Cerebellar cortex (tissue), 1 donor: ENCODE measurements around the gene ZSCAN26.
"Not testable (repeated sequence)": the region's sequence is repeated elsewhere in the genome, so short reads cannot be mapped to it uniquely, and the experiment has no call there.

Source experiments
- DNase-seq: peaks from one replicate; pipeline ENCODE4 v3.0.0-alpha.2; 2015; ENCODE audit warnings: low spot score

ZSCAN26 gene

DNA sequence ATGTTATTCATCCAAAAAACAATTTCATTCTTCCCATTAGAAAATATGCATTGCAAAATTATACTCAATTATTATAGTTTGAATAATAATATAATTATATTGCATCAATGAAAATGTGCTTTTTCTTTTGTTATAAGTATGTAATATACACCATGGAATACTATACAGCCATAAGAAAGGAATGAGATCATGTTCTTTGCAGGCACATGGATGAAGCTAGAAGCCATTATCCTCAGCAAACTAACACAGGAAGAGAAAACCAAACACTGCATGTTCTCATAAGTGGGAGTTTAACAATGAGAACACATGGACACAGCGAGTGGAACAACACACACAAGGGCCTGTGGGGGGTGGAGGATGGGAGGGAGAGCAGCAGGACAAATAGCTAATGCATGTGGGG, 9.9 kb upstream of the ZSCAN26 start:
- no peak for DNase-seq

DNA sequence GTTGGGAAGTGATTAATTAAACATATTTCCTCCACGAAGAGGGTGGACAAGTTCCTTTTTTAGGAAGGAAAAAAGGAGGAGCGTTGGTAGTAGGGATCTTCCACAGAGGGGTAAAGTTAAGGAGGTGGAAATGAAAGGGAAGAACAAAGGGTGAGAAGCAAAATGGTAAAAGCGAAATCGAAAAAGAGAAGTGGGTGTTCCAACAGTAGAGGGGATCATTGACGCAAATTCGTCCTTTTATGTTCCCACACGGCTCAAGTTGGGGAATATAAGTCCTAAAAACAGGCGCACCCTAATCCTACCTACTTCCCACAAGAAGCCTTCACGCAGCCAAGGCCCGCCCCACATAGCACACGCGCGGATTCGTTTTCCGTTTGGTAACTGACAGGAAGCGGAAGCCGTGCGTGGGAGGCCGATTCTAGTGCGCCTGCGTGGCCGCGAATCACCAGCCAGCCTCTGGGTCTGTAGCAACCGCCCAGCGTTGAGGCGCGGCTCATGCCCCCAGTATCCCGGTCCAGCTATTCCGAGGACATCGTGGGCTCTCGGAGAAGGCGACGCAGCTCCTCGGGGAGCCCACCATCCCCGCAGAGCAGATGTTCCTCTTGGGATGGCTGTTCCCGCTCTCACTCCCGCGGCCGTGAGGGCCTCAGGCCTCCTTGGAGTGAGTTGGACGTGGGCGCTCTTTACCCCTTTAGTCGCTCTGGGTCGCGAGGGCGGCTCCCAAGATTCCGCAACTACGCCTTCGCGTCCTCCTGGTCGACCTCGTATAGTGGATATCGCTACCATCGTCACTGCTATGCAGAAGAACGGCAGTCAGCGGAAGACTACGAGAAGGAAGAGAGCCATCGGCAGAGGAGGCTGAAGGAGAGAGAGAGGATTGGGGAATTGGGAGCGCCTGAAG, 7.8 kb upstream of the ZSCAN26 start, which contains the start of gene NKAPL:
Gene NKAPL, plus strand, starts transcription at position 421 of the 901 bp plus-strand sequence. Its CDS starts 75 bp downstream, at position 496.
- peak; percentile 64 for DNase-seq

DNA sequence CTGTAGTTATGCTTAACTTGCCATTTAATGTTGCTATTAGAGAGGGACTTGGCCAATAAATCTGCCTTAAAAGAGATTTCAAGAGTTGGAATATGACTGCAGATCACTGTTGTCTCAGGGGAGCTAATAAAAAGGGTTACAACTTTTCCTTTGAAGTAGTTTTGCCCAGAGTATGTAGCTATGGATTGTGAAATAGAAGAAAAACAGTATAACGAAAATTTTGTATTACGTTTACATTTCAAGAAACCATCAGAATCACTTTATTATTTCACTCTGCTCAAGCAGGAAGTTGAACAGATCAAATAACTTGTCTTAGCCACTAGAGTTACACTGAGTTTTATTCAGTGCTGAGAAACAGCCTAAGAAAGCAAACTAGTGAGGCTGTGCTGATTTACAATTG, 3.0 kb upstream of the ZSCAN26 start:
- DNase-seq: no peak

GRCh38 chr6:28264834-28265401, 2.0 kb upstream of the ZSCAN26 start:
- no peak for DNase-seq

DNA sequence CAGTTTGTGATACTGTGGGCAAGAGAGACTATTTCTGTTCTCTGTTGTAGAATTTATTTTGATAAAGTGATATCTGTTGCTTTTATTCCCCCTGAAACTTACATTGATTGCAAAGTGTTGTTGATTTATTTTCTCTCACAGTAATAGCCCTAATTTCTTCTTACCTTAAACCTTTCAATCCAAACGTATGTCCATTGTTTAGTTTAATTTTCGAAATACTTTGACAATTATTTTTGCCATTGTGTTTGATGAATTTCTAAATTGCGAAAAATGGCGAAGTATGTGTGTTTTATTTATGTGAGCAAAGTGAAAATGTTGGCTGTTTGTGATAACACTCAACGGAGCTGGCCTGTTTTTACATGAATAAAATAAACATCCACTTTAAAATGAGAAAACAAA, 381 bp upstream of the ZSCAN26 start:
- DNase-seq: no peak

DNA sequence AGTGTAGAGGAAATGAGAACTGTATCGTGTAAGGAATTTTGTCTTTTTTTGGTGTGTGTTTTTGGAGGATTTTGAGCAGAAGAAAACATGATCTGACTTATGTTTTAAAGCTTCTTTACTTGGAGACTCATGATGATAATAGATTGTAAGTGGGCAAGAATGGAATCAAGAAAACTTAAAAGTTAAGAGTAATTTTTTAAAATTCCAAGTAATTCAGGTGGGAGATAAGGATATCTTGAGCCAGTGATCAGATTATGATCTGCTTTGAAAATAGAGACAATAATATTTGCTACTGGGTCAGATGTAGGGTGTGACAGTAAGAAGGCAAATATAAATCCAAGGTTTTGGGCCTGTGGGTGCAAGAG, 734 bp downstream of the ZSCAN26 start:
- no peak for DNase-seq

GRCh38 chr6:28269492-28269891, 2.5 kb downstream of the ZSCAN26 start:
- no peak for DNase-seq

- no peak for DNase-seq
These were observed 7.9 kb downstream of the ZSCAN26 start for GRCh38 chr6:28274888-28275287.

GRCh38 chr6:28277746-28278145, 10.8 kb downstream of the ZSCAN26 start:
- no peak for DNase-seq

GRCh38 chr6:28280595-28281287, 13.8 kb downstream of the ZSCAN26 start:
- DNase-seq: peak; percentile 8

DNA sequence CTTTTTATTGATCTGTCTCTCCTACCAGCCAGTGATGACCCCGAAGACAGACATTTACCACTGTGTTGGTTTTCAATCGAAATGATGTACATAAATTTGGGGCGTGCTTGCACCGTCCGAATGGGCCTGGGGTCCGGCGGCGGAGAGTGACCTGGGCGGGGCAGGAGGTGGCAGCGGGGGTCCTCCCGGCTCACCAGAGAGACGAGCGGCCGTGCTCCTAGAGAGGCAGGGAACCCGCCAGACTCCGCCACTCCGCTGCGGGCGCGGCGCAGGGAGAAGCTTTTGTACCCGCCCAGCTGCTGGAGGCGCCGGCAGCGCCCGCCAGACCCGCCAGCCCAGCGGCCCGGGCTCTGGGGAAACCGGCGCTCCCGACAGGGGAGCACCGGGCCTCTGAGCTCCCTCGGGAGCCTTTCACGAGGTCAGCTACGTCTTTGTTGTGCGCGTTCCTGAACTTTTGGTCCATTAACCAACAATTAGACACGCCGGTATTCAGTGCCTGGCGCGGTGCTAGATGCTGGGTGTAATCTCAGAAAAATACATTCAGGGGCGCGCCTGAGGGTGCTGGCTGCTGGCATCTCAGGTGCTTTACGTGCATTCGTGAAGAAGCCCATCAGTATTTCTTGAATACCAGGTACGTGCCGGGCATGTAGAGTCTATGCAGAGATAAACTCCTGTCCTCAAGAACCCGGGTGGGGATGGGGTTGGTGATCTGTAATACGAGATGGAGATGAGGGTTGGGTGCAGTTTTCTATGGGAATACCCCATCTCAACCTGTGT, 14.5 kb downstream of the ZSCAN26 start, which contains the start of gene PGBD1:
Gene PGBD1, plus strand, starts transcription at position 285 of the 777 bp plus-strand sequence. CDS start 2,242 bp downstream, outside the sequence.
- DNase-seq: peak; percentile 78

- no peak for DNase-seq
These were observed 16.0 kb downstream of the ZSCAN26 start for GRCh38 chr6:28282926-28283325.

DNA sequence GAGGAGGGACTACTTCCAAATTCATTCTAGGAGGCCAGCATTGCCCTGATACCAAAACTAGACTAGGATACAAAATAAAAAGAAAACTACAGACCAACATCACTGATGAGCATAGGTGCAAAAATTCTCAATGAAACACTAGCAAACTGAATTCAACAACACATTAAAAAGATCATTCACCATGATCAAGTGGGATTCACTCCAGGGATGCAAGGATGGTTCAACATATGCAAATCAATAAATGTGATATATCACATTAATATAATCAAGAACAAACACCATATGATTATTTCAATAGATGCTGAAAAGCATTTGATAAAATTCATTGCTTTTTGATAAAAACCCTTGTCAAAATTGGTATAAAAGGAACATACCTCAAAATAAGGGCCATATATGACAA, 24.6 kb downstream of the ZSCAN26 start:
- DNase-seq: no peak

GRCh38 chr6:28295326-28295725, 28.4 kb downstream of the ZSCAN26 start:
- no peak for DNase-seq

DNA sequence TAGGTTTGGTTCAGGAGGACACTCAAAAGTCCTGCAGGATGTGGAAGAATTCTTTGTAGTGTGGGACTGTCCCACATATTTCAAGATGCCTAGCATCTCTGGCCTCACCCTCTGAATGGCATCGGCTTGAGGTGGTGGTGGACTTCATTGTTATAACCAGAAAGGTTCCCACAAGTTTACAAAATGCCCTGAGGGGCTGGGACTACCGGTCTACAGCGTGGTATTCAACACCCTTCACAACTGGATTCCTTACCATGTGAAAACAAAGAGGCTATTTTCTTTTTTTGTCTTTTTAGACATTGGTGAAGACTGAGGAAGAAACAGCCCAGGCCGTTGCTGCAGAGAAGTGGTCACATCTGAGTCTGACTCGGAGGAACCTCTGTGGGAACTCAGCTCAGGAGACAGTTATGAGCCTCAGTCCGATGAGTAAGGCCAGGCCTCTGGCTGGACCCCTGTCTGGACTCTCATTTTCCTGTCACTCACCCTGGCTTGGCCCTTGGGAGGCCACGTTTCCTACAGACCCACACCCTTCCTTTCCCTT, 29.6 kb downstream of the ZSCAN26 start:
- no peak for DNase-seq

DNA sequence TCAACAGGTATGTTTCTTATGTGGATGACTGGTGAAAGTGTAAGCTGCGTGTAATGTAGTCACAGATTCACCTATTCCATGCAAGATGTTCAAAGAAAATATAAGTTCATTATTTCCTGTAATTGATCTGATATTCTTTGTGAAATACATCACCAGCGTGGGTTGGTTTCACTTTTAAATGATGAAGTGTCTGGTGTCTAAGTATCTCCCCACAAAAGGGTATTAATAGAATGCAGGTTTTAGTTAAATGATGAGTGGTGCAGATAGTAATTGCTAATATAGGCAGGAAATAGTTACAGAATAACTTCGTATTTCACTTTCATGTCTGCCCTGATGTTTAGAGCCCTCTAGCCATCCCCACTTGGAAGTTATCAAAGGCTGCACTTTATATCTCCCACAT, 36.6 kb downstream of the ZSCAN26 start:
- no peak for DNase-seq

GRCh38 chr6:28306363-28306762, 39.4 kb downstream of the ZSCAN26 start:
- not testable (repeated sequence) for DNase-seq

DNA sequence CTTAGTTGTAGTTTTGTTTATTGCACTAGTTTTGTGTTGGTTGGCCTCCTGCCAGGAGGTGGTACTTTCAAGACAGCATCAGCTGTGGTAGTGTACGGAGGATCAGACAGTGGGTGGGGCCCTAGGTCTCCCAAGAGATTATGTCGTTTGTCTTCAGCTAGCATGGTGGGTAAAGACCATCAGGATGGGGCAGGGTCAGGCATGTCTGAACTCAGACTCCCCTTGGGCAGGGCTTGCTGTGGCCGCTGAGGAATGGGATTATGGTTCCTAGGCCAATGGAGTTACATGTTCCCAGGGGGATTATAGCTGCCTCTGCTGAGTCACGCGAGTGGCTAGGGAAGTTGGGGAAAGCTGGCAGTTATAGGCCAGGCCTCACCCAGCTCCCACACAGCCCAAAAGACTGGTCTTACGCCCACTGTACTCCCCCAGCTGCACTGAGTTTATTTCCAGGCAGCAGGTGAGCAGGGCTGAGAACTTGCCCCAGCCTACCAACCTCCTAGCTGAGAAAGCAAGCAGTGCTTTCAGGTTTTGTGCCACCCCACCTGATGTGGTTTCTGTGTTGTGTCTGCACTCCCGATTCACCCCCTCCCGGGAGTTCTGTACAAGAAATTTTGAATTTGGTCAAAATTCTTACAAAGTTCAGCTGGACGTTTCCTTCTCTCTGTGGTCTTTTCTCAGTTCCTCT, 44.3 kb downstream of the ZSCAN26 start:
- no peak for DNase-seq

DNA sequence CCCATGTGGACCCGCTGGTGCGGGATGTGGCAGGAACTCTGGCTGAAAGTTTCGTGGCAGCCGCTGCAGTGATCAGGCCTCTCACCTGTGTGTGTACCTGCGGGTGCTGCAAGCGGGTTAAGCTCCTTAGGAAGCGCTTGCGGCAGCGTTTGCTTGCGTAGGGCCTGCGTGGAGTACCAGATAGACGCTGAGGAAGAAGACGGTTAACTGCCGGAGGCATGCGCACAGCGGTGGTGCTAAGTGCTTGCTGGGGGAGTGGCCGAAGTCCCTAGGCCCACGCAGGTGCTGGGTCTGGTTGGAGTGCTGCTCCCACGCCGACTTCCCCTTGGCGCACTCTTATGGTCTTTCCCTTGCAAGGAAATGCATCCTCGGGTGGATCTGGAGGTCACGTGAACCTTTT, 46.0 kb downstream of the ZSCAN26 start:
- no peak for DNase-seq

DNA sequence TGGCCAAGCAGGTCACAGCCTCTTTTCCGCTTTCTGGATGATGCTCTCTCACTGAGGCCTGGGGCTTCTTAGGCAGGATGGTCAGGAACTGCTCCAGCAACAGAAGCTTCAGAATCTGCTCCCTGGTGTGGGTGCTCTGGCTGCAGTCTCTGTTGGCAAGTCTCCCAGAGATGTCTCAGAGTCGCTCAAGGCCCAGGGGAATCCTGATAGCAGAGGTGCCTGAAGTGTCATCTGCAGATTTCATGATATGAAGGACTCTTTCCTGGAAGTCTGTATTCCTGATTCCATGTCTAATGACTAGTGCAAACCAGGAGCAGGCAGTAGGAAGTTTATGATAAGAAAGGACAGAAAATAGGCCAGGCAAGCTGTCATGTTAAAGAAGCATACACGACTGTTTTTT, 48.7 kb downstream of the ZSCAN26 start:
- no peak for DNase-seq

- not testable (repeated sequence) for DNase-seq
These were observed 50.9 kb downstream of the ZSCAN26 start for GRCh38 chr6:28317866-28318265.
